ENCODE results near the gene KIAA1671.

DNA sequence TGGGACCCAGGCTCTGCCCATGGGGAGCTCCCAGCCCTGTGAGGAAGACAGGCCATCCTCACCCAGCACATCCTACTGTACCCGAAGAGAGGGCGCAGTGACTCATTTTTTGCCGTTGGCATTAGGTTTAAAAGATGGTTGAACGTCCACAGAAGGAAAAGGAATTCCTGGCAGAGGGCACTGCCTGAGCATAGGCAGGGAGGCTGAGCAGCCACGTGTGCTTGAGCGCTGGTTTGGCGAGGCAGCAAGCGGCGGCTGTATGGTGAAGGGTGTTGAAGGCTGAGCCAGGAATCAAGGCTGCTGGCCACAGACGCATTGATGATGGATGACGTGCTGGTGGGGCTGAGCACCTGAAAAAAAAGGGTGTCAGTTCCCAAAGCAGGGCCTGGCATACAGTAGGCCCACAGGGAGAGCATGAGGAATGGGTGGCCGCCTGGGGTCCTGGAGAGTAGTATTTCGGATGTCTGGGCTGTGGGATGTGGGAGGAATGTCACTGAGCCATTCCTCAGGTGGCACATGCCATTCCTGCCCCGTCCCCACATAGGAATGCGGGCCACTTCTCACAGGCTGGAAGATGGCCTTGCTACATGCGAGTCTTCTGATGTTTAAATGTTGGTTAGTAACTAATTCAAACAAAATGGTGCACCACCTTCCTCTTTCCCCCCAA, 112.5 kb downstream of the KIAA1671 start:
- no peak for TF ChIP-seq TAF1 (IDR thresholded peaks at IDR 0.05; ENCODE audit: low read depth, low read length)
- TF ChIP-seq POLR2A (IDR thresholded peaks at IDR 0.05; ENCODE audit: low read depth, low read length), result no peak
- no peak for TF ChIP-seq POLR2AphosphoS5 (IDR thresholded peaks at IDR 0.05; ENCODE audit: low read depth, low read length)
- TF ChIP-seq POU2F2 (IDR thresholded peaks at IDR 0.05; ENCODE audit: low read depth, low read length), result no peak
- no peak for TF ChIP-seq PAX5 (IDR thresholded peaks at IDR 0.05; ENCODE audit: insufficient read depth, low read length, severe bottlenecking)

Data from GM12891 (cell line).